ENCODE data around the gene TBC1D2.
"Not testable (repeated sequence)": the region's sequence is repeated elsewhere in the genome, so short reads cannot be mapped to it uniquely, and the experiment has no call there.

The TBC1D2 gene

DNA sequence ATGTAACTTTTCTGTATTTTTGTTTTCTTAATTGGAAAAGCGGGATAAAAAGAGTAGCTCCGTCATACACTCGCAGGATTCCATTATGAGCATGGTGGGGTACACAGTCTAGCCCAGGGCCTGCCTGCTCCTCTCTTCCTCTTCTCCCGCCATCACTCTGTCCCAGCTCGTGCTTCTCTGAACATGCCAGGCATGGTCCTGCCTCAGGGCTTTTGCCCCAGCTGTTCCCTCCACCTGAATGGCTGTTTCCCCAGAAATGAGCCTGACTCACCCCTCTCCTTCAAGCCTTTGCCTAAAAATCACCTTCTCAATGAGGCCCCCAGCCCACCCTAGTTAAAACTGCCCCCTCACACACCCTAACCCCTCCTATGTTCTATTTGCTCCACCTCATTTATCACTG is 67.5 kb downstream of the TBC1D2 start:
- no peak for DNase-seq (ENCODE audit: low read depth)

DNA sequence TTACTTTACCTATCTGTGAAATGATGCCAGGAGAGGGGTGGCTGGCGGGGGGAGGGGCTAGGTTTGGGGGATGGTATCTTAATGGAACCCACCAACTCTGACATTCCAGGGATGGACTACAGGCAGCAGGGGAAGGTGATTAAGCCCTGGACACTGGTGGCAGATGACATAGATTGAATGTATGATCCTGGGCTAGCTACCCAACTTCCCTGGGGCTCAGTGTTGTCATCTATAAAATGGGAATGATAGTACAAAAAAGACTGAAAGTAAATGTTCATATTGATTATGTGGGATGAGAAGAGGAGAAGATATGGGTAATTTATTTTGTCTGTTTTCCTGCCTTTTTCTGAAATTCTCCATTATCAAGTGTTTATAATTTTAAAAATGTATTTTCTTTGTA is 69.2 kb downstream of the TBC1D2 start:
- no peak for DNase-seq (ENCODE audit: low read depth)

DNA sequence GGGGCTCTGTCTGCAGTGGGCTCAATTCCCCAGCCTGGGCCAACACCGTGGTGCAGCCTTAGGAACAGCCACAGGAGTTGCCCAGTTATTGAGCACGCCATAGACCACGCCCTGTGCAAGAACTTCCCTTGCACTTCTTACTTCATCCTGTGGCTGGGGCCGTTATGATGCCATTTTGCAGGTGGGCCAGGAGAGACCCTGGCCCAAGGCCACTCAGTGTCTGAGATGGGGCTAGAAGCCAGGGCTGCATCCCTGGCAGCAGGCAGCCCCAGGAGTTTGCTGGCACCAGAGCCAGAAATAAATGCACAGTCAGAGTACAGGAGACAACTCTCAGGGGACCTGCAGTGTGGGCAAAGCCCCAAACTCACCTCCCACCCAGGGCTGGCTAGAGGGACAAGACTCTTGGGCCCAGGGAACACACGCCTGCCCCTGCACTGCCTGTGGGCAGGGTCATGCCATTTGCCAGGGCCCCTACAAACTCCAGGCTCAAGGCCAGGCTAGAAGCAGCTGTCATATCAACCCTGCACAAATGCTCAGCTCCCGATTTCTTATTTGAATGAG is 69.8 kb downstream of the TBC1D2 start:
- DNase-seq (ENCODE audit: low read depth), result no peak

DNA sequence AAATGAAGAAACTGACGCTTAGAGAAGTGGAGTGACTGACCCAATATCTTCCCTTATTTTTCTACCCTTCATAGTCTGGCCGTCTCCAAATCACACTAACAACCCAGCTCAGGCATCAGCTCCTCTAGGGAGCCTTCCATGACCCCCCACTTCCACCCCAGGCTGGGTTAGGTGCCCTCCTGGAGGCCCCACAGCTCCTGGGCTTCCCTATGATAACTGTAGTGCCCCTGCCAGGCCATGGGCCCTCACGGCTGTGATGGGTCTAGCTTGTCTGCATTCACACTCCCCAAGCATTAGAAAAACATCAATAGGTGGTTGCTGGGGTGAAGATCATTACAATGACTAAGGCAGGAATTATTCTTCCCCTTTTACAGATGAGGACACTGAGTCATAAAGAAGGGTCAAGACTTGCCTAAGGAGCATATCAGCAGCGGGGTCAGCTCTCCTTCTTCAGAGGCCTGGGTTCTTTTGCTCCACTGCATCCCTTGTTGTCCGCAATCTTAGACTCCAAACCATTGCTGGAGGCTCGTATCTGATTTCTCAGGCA is 70.4 kb downstream of the TBC1D2 start:
- no peak for DNase-seq (ENCODE audit: low read depth)

DNA sequence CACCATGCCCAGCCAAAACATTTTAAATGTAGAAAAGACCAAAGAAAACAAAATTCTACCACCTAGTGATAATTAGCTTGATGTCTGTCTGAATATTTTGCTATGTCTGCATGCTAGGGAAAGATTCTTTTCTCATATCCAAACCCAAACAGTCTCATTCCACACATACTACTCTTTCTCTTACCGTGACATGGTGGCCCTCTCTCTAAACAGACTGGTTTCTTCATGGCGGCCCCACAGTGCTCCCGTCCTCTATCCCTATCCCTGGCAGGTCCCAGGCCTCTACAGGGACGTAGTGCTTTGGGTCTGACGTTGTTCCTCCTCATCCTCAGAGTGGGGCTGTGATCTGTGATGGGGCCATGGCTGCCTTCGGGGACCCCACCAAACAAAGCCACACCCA is 71.1 kb downstream of the TBC1D2 start:
- no peak for DNase-seq (ENCODE audit: low read depth)

DNA sequence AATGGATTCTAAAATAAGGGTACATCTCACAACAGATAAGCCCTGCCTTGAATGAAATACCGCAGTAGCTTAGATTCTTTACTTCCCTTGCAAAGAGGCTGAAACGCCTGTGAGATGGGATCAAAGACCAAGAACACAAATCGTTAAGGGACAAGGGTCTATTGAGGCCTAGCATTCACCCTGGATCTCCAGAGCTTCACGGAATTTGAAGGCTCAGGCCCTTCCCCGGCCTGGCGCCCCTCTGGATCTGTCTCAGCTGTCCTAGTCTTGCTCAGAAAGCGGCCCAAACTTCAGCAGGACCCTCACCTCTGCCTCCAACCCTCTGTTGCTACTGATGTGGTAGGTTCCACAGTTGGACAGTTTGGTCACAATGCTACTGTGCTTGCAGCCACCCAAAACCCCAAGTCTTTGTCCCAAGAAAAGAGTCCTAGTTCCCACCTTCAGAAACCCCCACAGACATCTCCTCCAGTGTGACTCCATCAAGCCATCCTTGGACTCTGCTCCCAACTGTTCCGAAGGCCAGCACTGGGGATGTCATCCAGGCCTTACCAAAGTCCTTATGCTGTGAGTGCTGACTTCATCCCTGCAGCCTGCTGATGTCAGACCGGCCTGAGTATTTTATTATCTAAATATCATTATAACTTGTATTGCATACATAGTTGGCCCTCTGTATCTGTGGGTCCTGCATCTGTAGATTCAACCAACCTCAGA is 72.4 kb downstream of the TBC1D2 start:
- no peak for DNase-seq (ENCODE audit: low read depth)

DNA sequence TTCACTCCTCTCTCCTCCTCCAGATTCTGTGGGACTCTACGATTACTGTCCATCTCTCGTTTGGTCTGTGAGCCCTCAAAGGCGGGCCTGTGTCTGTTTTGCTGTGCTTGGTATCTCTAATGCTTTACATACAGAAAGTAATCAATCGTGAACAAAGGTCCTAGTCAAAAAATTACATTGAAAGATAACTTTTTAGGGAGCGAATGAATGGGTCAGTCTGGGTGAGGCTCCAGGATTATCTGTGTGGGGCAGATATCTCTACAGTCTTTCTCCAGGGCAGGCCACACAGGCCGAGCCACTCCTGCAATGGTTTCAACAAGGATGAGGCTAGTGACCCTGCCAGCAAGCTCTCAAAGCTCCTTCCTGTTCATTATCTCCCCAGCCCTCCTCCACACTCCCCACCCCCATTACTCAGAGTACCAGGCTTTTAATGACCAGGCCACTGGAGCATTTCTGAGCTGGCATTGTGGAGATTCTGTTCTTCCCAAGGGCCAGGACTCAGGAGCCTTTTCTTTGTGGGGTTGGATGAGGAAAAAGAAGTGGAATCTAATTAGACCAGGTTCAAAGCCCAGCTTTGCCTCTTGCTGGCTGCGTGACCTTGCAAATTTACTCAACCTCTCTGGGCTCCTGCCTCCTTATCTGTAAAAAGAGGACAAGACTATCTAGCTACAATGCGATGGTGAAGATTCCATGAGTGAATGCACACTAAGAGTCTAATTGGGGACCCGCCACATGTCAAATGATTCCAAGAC is 73.2 kb downstream of the TBC1D2 start:
- no peak for DNase-seq (ENCODE audit: low read depth)

DNA sequence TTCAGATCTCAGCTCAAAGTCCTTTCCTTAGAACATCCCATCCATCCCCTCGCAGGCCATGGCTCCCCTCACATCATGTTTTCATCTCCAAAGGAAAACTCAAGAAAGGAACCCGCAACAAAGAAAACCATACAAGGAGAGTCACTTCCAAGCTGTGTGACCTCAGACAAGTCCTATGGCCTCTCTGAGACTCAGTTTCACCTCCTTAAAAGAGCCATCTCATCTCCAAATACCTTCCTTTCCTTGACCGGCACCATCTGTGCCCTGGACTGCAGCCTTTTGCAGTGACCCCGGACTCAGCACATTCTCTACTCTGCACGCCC is 73.7 kb downstream of the TBC1D2 start:
- DNase-seq (ENCODE audit: low read depth), result no peak

DNA sequence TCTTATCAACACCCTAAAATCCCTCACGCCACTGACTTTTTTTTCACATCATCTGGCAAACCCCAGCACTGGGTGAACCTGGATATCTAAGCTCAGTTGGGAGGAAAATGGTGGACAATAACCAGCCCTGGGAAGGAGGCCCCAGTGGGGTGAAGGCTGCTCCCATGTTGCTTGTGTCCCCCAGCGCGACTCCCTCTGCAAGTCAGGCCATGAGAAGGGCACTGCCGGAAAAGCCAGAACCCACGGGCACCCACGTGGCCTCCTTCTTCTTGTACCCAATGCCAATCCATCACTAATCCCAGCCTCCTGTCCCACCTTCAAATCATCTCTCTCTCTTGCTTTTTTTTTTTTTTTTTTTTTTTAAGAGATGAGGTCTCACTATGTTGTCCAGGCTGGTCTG is 74.5 kb downstream of the TBC1D2 start:
- no peak for DNase-seq (ENCODE audit: low read depth)

DNA sequence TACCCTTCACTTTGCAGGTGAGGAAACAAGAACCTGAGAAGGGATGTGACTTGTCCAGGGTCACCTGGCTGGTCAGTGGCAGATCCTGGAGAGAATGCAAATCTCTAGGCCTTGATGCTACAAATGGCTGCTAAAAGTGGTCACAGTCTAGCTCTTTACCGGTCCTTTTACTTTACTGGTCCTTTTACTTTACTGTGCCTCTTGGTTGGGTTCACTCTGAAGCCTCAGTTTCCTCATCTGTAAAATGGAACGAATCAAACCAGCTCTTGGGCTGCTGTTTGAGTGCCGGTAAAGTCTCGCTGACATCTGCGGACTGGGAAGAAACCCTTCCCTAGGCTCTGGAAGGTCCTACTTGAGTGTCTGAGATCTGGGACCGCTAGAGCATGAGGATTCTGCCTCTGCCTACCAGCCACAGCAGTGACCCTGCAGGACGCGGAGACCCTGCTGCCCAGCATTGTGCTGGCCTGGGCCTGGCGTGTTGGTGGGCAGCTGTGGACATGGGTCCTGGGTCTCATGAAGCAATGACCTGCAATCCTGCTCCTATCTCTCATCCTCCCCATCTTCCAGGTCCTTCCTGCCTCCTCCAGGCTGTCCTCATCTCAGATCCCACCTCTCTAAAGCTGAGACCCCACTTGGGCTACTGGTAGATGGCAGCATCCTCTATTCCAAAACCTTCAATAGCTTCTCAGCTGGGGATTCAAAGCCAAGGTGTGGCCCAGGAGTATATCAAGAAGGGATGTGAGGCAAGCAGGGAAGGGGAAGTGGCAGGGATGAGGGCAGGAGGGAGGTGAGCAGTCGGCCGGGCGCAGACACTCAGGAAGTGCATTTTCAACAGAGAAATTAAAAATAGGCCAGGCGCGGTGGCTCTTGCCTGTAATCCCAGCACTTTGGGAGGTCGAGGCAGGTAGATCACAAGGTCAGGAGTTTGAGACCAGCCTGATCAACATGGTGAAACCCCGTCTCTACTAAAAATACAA is 76.3 kb downstream of the TBC1D2 start:
- DNase-seq (ENCODE audit: low read depth), result no peak

DNA sequence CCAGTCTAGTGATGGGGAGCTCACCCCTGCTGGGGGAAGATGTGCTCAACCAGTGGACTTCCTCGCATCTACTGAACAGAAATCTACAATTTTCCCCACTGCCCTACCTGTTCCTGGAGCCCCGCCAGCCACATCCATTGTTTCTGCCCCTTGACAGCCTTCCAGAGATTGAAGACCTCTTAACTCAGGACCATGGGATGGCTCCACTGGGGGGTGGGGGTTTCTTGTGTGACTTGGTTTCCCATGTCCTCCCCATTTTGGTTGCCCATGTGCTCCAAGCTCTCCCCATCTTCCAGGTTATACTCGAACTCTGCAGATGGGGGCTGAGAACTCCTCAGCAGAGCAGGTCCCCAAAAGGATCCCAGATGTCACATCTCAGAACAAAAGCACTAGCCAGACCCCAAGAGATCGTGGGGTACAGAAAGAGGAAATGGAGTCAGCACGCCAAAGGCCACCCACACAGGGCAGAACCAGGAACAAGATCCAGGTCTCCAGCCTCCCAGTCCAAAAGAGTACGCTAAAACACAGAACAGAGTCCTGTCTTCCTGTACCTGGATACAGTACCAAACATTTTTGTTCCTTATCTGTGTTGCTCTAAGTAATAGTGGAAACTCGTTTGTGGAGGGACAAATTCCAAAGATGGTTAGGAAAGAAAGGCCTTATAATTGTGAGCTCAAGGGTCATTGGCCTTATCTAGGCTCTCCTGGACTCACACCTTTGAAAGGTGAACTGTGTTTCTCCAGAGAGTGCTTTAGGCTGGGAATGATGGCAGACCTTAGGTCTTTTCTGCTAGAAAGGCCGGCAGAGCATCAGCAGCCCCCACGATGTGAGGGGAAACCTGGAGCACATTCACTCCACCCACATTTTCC is 78.8 kb downstream of the TBC1D2 start:
- no peak for DNase-seq (ENCODE audit: low read depth)

DNA sequence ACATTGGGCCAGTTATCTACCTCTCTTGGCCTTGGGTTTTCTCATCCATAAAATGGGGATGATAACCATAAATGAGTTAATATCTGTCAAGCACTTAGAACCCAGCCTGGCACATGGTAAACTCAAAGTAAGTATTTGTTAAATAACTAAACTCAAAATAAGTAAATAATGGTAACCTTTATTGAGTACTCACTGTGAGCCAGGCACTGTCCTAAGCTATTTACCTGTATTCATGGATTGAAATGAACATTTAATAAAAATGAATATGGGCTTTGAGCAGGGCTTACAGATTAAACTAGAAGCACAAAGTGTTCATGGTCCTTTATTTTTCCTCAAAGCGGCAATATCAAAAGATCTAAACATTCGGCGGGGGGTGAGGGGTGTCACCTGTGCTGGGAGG is 79.7 kb downstream of the TBC1D2 start:
- no peak for DNase-seq (ENCODE audit: low read depth)

DNA sequence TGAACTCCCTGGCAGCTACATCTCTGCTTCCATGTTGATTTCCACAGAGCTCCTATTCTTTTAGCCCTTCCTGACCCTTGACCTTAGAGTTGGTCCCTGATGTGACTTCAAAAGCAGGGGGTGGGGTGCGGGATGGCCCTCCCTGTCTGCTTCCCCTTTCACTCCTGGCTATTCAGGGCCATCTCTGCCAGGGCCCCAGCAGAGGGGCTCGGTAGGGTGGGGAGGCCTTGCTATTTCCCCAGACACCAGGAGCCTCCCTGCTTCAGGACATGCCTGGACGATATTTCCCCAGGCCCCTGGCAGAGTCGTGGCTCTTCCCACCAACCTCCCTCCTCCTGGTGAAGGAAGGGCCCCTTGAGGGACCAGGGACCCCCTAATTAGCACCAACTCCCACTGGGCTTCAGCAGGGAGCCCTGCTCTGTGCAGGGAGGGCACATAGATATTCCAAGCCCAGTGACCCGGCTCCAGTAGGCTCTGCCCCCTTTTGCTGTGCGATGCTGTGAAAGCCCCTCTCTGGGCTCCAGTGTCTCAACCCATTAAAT is 80.3 kb downstream of the TBC1D2 start:
- no peak for DNase-seq (ENCODE audit: low read depth)

DNA sequence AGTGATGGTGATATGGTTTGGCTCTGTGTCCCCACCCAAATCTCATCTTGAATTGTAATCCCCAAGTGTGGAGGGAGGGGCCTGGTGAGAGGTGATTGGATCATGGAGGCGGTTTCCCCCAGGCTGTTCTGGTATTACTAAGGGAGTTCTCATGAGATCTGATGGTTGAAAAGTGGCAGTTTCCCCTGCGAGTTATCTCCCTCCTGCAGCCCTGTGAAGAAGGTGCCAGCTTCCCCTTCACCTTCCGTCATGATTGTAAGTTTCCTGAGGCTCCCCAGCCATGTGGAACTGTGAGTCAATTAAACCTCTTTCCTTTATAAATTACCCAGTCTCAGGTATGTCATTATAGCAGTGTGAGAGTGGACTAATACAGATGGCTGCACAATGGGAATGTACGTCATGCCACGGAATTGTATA is 80.9 kb downstream of the TBC1D2 start:
- not testable (repeated sequence) for DNase-seq (ENCODE audit: low read depth)

DNA sequence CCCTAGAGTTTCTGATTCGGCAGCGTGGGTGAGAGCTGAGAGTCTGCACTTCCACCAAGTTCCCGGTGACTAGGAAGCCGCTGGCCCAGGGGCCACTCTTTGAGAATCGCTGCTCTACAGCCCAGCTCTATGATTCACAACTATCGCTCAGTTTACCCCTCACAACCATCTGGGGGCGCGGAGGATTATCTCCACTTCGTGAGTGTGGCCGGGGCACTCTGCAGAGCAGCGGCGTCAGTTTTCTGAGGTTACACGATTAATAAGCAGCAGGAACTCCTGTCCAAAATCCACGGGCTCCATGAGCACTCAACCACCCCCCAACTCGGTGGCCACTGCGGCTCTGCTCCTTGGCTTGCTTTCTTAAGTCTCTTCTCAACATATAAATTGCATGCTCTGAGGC is 82.3 kb downstream of the TBC1D2 start:
- DNase-seq (ENCODE audit: low read depth), result no peak

DNA sequence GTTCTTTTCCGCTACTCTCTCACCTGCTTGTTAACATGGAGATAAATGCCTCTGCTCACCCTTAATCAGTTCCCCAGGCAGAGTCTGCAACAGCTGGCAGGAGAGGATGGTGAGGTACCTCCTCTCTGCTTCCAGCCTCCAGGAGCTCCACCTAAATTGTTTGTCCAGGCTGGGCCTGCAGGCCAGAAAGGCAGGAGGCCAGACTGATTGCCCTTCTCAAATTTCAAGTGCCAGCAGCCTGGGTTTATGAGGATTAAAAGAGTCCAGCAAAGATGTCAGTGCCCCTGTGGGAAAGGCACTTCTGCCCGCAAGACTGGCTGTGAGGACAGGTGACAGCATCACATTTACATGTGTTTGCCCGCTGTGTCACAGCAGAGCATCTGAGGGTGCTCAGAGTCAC is 82.8 kb downstream of the TBC1D2 start:
- DNase-seq (ENCODE audit: low read depth), result no peak

DNA sequence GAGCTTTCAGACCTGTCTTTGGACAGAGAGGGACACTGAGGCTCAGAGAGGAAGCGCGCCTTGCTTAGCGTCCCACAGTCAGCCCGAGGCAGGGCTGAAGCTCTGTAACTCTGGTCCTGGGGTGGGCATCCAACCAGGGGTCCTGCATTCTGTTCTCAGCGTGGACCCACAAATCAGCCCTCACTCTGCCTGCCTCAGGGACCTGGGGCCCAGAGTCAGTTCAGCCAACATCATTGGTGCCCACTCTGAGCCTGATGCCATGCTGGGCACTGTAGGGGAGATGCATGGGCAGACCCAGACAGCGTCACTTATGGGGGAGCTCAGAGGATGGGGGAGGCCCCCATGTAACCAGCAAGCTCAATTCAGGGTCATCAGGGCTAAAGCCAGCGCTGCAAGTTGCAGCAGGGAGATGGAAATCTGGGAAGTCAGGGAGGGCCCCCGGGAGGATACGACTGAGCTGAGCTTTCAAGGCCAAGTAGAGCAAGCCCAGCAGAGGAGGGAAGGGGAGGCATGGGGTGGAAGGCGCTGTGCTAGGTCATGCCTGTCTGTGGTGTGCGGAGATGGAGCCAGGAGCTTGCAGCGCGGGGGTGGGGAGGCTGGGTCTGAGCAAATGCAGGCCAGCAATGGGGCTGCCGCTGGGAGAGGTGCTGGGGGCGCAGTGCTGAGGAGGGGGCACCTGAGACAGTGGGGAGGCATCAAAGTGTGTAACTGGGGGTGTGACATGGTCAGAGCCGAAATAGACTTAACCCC is 84.1 kb downstream of the TBC1D2 start:
- no peak for DNase-seq (ENCODE audit: low read depth)

DNA sequence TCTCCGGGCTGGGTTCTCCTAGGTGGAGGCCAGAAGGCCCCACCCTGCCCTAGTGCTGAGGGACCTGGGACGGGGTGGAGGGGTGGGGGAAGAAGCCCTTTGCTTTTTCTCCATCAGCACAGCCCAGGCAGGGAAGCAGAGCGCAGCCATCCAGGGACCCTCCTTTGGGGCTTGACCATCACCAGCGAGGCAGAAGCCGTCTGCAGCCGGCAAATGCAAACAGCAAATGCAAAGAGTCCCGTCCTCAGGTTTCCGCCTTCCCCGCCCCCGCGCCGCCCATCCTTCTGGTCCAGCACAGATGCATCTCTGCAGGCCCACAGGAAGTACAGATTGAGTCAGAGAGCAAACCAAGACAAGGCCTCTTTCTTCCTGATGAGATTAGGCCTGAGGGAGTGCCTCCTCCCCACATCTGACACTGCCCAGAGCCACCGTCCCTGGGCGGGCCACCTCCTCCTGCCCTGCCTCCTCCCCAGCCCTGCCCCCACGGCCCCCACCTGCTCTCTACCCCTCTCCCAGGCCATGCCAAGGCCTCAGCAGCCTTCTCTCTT is 86.4 kb downstream of the TBC1D2 start:
- DNase-seq (ENCODE audit: low read depth), result peak; percentile 4

DNA sequence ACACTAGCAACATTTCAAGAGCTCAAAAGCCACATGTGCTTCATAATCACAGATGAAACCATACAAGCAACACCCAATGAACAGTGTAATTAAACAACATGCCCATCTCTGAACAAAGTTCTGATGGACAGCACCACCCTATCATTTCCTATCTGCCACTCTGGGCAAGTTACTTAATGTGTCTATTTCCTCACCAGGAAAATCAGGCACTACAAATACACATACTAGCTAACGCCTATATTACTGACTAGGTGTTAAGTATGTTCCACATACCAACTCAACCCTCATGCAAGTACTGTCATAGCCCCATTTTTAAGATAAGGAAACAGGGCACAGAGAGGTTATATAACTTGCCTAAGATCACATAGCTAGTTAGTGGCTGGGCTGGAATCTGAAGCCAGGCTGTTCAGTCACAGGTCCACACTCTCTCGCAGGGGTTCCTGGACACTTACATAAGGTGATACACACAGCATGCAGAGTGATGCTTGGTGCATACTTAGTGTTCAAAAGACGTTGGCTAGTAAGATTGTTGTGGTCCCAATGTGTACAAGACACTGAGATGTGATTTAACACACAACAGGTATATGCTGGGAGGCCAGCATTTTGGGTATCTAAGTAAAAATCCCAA is 87.2 kb downstream of the TBC1D2 start:
- no peak for DNase-seq (ENCODE audit: low read depth)
